Measurements from ENCODE around the gene SRSF1. TPM values are rescaled to one million over a fixed set of nuclear protein-coding genes. Genes with fewer than 3 reads are reported as not detected.
"Not testable (repeated sequence)": the region's sequence is repeated elsewhere in the genome, so short reads cannot be mapped to it uniquely, and the experiment has no call there.

Gene SRSF1
- total RNA-seq, 1 experiment from 2014 or later = 535 TPM

GRCh38 chr17:57959929-57960328 is 47.1 kb downstream of the SRSF1 start:
- Histone ChIP-seq H3K27ac (no peak overlapping the region), H3K4me1 (replicated peaks) (peaks cover 11% of the 10 kb centered on the region), H3K9me3 (replicated peaks) (no peaks in the 10 kb centered on the region), H3K4me3 (no peak overlapping the region), H3K36me3 (no peaks in the 10 kb centered on the region), H3K27me3 (replicated peaks) (no peaks in the 10 kb centered on the region)
- DNase-seq (ENCODE audit: low read depth in 1 of 2, low spot score in 2 of 2) = peak in 1 of 2 experiments; percentile 26

- not testable (repeated sequence) for H3K27me3 ChIP-seq (replicated peaks); H3K9me3 ChIP-seq (replicated peaks); H3K4me3 ChIP-seq; DNase-seq (ENCODE audit: low read depth in 1 of 2, low spot score in 2 of 2); H3K27ac ChIP-seq
- H3K4me1 ChIP-seq (replicated peaks) = peaks cover 20% of the 10 kb centered on the region
- H3K36me3 ChIP-seq = peaks cover 12% of the 10 kb centered on the region
Observed at GRCh38 chr17:57958391-57958790, 48.7 kb downstream of the SRSF1 start.

GRCh38 chr17:57957886-57958285 is 49.2 kb downstream of the SRSF1 start:
- H3K27ac ChIP-seq = no peak overlapping the region
- H3K9me3 ChIP-seq (replicated peaks) = no peaks in the 10 kb centered on the region
- no peak overlapping the region for H3K4me3 ChIP-seq
- peaks cover 25% of the 10 kb centered on the region for H3K4me1 ChIP-seq (replicated peaks)
- DNase-seq (ENCODE audit: low read depth in 1 of 2, low spot score in 2 of 2) = peak in 1 of 2 experiments; percentile 28
- H3K27me3 ChIP-seq (replicated peaks) = no peaks in the 10 kb centered on the region
- H3K36me3 ChIP-seq = peaks cover 16% of the 10 kb centered on the region

- no peak overlapping the region for H3K4me3 ChIP-seq
- H3K4me1 ChIP-seq (replicated peaks) = peaks cover 31% of the 10 kb centered on the region
- no peaks in the 10 kb centered on the region for H3K27me3 ChIP-seq (replicated peaks)
- H3K27ac ChIP-seq = no peak overlapping the region
- no peaks in the 10 kb centered on the region for H3K9me3 ChIP-seq (replicated peaks)
- DNase-seq (ENCODE audit: low read depth in 1 of 2, low spot score in 2 of 2) = peak in 1 of 2 experiments; percentile 36
- H3K36me3 ChIP-seq = peaks cover 16% of the 10 kb centered on the region
Observed at GRCh38 chr17:57957120-57957850, 49.8 kb downstream of the SRSF1 start.

- Histone ChIP-seq H3K36me3 (peaks cover 16% of the 10 kb centered on the region), H3K27ac (no peak overlapping the region), H3K27me3 (replicated peaks) (no peaks in the 10 kb centered on the region), H3K4me1 (replicated peaks) (peaks cover 38% of the 10 kb centered on the region), H3K9me3 (replicated peaks) (no peaks in the 10 kb centered on the region), H3K4me3 (no peak overlapping the region)
- DNase-seq (ENCODE audit: low read depth in 1 of 2, low spot score in 2 of 2) = peak in 1 of 2 experiments; percentile 36
Observed at GRCh38 chr17:57956291-57957119, 50.5 kb downstream of the SRSF1 start.

- H3K27me3 ChIP-seq (replicated peaks) = no peaks in the 10 kb centered on the region
- H3K4me1 ChIP-seq (replicated peaks) = peaks cover 49% of the 10 kb centered on the region
- peak within 1 kb of the TSS; percentile 90 for H3K4me3 ChIP-seq
- peak; percentile 38 to 90 for DNase-seq (ENCODE audit: low read depth in 1 of 2, low spot score in 2 of 2)
- peaks cover 16% of the 10 kb centered on the region for H3K36me3 ChIP-seq
- no peaks in the 10 kb centered on the region for H3K9me3 ChIP-seq (replicated peaks)
- peak within 1 kb of the TSS; percentile 99 for H3K27ac ChIP-seq
Observed at GRCh38 chr17:57955183-57955931, 51.7 kb downstream of the SRSF1 start, which contains the start of gene CUEDC1. Gene CUEDC1, minus strand, starts transcription at chr17:57955412. Its CDS starts 69,848 bp downstream, at chr17:57885564.

- peaks cover 20% of the 10 kb centered on the region for H3K36me3 ChIP-seq
- H3K9me3 ChIP-seq (replicated peaks) = no peaks in the 10 kb centered on the region
- DNase-seq (ENCODE audit: low read depth in 1 of 2, low spot score in 2 of 2) = peak; percentile 93 to 98
- H3K27me3 ChIP-seq (replicated peaks) = no peaks in the 10 kb centered on the region
- peak overlapping the region; percentile 90 for H3K4me3 ChIP-seq
- peaks cover 57% of the 10 kb centered on the region for H3K4me1 ChIP-seq (replicated peaks)
- peak overlapping the region; percentile 99 for H3K27ac ChIP-seq
Observed at GRCh38 chr17:57954397-57955182, 52.5 kb downstream of the SRSF1 start.

GRCh38 chr17:57953705-57954396 is 53.2 kb downstream of the SRSF1 start:
- Histone ChIP-seq H3K9me3 (replicated peaks) (no peaks in the 10 kb centered on the region), H3K36me3 (peaks cover 20% of the 10 kb centered on the region), H3K27ac (peak overlapping the region; percentile 99), H3K27me3 (replicated peaks) (no peaks in the 10 kb centered on the region), H3K4me3 (peak overlapping the region; percentile 90), H3K4me1 (replicated peaks) (peaks cover 64% of the 10 kb centered on the region)
- no peak for DNase-seq (ENCODE audit: low read depth in 1 of 2, low spot score in 2 of 2)

Other genes starting within 250 kb of the SRSF1 start
- gene MRPS23, start 157.2 kb downstream of the SRSF1 start, total RNA-seq (2014; rRNA removed; shearing (Covaris generic)) = 59.2 and 83.4 TPM in 2 replicates
- gene CUEDC1, start 51.8 kb downstream of the SRSF1 start, total RNA-seq (2014; rRNA removed; shearing (Covaris generic)) = 16.7 and 27.3 TPM in 2 replicates
- gene VEZF1, start 19.0 kb downstream of the SRSF1 start, total RNA-seq (2014; rRNA removed; shearing (Covaris generic)) = 50.7 and 116 TPM in 2 replicates
- 15.5 and 21.5 TPM in 2 replicates for gene DYNLL2, start 76.2 kb upstream of the SRSF1 start, total RNA-seq (2014; rRNA removed; shearing (Covaris generic))
- 0.03 TPM in 1 of 2 replicates, not detected in the other for gene OR4D1, start 141.1 kb upstream of the SRSF1 start, total RNA-seq (2014; rRNA removed; shearing (Covaris generic))
- gene OR4D2, start 159.7 kb upstream of the SRSF1 start, total RNA-seq (2014; rRNA removed; shearing (Covaris generic)) = not detected in 2 replicates
- not detected in 2 replicates for gene EPX, start 185.5 kb upstream of the SRSF1 start, total RNA-seq (2014; rRNA removed; shearing (Covaris generic))
- 6.5 and 15.9 TPM in 2 replicates for gene MKS1, start 212.0 kb upstream of the SRSF1 start, total RNA-seq (2014; rRNA removed; shearing (Covaris generic))
- not detected in 2 replicates for gene LPO, start 231.3 kb upstream of the SRSF1 start, total RNA-seq (2014; rRNA removed; shearing (Covaris generic))

Measured in SJSA1 (cell line).